ENCODE measurements around the gene UNC93A.

- TF ChIP-seq POLR2A (IDR thresholded peaks at IDR 0.05) (no peak), CTCF (IDR thresholded peaks at IDR 0.05) (no peak)
These were observed 20.4 kb upstream of the UNC93A start for GRCh38 chr6:167270499-167271311.
